RWPE1 (cell line): ENCODE results near the gene FAR2.
A peak's percentile ranks its signal among the peaks of the same experiment; 100 is the strongest.

ENCODE experiments used
- CTCF ChIA-PET: fragments of 350-600 bp; sonication (Branson Sonifier 250); formaldehyde crosslinking; extraction: SDS; loops from one replicate; lab custom pipeline; 2021; lab: Yijun Ruan, JAX
- POLR2A ChIA-PET: fragments of 400-600 bp; formaldehyde crosslinking; extraction: SDS; loops from one replicate; lab custom pipeline; 2020; ENCODE audit warnings: antibody characterized with exemption; ENCODE audit not compliant: low non-redundant PET; lab: Yijun Ruan, JAX
- DNase-seq: peaks from one replicate; pipeline ENCODE4 v3.0.0; 2012; ENCODE audit warnings: low spot score
- H3K27ac ChIP-seq: fragments of 450-650 bp; 2 replicates; pipeline ENCODE4 v1.5.1; 2017
- TF ChIP-seq, protein P1 (sequence below): fragments of 450-650 bp; conservative IDR thresholded peaks from 2 replicates; pipeline ENCODE4 v1.5.1; 2017; ENCODE audit warnings: low read depth, mild to moderate bottlenecking

The FAR2 gene

GRCh38 chr12:29148911-29149690 is at the start of gene FAR2:
Gene FAR2 (plus strand): TSS chr12:29149278. CDS start chr12:29270450, 121,172 bp downstream.
- TF ChIP-seq, protein P1, sequence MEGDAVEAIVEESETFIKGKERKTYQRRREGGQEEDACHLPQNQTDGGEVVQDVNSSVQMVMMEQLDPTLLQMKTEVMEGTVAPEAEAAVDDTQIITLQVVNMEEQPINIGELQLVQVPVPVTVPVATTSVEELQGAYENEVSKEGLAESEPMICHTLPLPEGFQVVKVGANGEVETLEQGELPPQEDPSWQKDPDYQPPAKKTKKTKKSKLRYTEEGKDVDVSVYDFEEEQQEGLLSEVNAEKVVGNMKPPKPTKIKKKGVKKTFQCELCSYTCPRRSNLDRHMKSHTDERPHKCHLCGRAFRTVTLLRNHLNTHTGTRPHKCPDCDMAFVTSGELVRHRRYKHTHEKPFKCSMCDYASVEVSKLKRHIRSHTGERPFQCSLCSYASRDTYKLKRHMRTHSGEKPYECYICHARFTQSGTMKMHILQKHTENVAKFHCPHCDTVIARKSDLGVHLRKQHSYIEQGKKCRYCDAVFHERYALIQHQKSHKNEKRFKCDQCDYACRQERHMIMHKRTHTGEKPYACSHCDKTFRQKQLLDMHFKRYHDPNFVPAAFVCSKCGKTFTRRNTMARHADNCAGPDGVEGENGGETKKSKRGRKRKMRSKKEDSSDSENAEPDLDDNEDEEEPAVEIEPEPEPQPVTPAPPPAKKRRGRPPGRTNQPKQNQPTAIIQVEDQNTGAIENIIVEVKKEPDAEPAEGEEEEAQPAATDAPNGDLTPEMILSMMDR: no peak
- ChIA-PET POLR2A (no interaction called here), CTCF (no interaction called here)
- no peak within 1 kb of the TSS for H3K27ac ChIP-seq
- DNase-seq: no peak

DNA sequence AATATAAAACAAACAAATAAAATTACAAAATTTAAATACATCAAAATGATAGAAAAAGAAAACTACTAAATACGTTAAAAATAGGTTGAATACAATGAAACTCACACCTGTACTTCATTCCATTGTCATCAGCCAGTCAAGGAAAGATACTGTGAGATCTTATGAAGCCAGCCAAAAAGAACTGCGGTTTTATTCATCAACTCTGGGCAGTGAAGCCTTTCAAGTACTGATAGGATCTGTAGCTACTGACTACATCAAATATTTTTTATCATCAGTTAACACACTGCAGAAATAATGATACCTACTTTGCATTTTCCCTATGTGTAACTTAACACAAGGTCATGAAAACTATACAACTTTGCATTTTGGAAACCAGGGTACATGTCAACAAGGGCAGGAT is 46.3 kb upstream of the FAR2 start:
- H3K27ac ChIP-seq: no peak overlapping the region
- ChIA-PET POLR2A (no interaction called here), CTCF (no interaction called here)

GRCh38 chr12:29103539-29103974 is 45.5 kb upstream of the FAR2 start:
- TF ChIP-seq, protein P1: no peak
- no peak overlapping the region for H3K27ac ChIP-seq
- CTCF ChIA-PET: no interaction called here
- POLR2A ChIA-PET: no interaction called here
- no peak for DNase-seq

More for the DNA sequence above, 46.3 kb upstream of the FAR2 start:
- DNase-seq: no peak
- TF ChIP-seq, protein P1: no peak

DNA sequence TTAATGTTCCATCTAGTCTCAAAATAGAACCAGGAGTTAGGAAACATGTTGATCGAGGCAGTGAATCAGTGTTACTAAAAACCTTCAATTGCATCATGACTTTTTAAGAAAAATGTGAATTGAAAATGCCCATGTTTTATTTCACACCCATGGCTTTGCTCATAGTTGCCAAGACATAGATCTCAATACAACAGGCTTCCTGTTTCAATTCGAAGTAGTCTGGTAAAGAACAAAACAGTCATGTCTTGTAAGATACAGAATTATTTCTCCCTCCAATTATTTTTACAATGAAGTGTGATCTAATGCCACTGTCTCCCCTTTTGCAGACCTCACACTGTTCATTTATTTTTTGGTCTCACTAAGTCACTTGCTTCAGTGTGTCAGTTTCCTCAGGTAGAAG is 44.6 kb upstream of the FAR2 start:
- ChIA-PET POLR2A (no interaction called here), CTCF (interaction anchor here (0.6 kb wide), 1 partner anchor 684 kb away, joined by 3 read pairs; no protein-coding TSS in a partner anchor)
- no peak for DNase-seq
- H3K27ac ChIP-seq: no peak overlapping the region
- TF ChIP-seq, protein P1: no peak

DNA sequence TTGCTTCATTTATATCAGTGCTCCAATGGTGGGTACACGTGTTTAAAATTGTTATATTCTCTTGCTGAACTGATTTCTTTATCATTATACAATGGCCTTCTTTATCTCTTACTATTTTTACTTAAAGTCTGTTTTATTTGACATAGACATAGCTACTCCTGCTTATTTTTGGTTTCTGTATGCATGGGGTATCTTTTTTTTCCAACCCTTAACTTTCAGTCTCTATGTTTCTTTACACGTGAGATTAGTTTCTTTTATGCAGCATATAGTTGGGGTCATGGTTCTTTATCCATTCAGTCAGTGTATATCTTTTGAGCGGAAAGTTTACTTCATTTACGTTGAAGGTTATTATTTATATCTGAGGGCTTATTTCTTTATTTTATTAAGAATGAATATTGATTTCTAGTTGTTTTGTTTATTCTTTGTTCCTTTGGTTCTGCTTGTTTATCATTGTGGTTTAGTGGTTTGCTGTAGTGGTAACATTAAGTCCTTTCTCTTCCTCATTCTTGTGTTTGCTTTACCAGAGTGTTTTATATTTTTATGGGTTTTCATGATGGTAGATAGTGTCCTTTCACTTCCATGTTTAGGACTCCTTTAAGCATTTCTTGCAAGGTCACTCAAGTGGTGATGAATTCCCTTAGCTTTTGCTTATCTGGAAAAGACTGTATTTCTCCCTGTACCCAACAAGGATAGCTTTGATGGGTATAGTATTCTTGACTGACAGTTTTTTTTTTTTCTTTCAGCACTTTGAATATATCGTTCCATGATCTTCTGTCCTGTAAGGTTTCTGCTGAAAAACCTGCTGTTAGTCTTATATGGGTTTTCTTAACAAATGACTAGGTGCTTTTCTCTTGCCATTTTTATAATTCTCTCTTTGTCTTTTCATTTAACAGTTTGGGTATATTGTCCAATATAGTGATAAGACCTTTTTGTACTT is 38.3 kb upstream of the FAR2 start:
- DNase-seq: no peak
- POLR2A ChIA-PET: no interaction called here
- CTCF ChIA-PET: no interaction called here

GRCh38 chr12:29113101-29113500 is 36.0 kb upstream of the FAR2 start:
- peak; percentile 58 for DNase-seq
- POLR2A ChIA-PET: no interaction called here
- TF ChIP-seq, protein P1: no peak
- CTCF ChIA-PET: interaction anchor here (0.7 to 0.9 kb wide), 2 partner anchors 12 to 39 kb away, joined by 3 read pairs; no protein-coding TSS in a partner anchor
- H3K27ac ChIP-seq: no peak overlapping the region

More for the DNA sequence above, 38.3 kb upstream of the FAR2 start:
- TF ChIP-seq, protein P1: no peak
- H3K27ac ChIP-seq: no peak overlapping the region
